OCI-LY3 (cell line): Measurements from ENCODE around the gene KLHL25.

Experiments used
- CTCF ChIP-seq: fragments of 200-600, 300-600 bp; sonication (generic); IDR thresholded peaks from 2 replicates; pipeline ENCODE4 v1.5.1; 2014; ENCODE audit warnings: antibody characterized with exemption, low read length, low read depth
- EZH2phosphoT487 ChIP-seq: fragments of 200-600 bp; shearing (Covaris generic); IDR thresholded peaks from 2 replicates; pipeline ENCODE4 v1.6.1; 2018; ENCODE audit warnings: antibody characterized with exemption, mixed run types, low read depth

GRCh38 chr15:85788771-85789495, 5.8 kb downstream of the KLHL25 start:
- TF ChIP-seq CTCF (no peak), EZH2phosphoT487 (no peak)
